ENCODE data around the gene CHST10. TPM values are rescaled to one million over a fixed set of nuclear protein-coding genes. Genes with fewer than 3 reads are reported as not detected.

The CHST10 gene
- total RNA-seq, 4 donors from 2014 or later: 0.95 to 6.6 (median 2.8) TPM

DNA sequence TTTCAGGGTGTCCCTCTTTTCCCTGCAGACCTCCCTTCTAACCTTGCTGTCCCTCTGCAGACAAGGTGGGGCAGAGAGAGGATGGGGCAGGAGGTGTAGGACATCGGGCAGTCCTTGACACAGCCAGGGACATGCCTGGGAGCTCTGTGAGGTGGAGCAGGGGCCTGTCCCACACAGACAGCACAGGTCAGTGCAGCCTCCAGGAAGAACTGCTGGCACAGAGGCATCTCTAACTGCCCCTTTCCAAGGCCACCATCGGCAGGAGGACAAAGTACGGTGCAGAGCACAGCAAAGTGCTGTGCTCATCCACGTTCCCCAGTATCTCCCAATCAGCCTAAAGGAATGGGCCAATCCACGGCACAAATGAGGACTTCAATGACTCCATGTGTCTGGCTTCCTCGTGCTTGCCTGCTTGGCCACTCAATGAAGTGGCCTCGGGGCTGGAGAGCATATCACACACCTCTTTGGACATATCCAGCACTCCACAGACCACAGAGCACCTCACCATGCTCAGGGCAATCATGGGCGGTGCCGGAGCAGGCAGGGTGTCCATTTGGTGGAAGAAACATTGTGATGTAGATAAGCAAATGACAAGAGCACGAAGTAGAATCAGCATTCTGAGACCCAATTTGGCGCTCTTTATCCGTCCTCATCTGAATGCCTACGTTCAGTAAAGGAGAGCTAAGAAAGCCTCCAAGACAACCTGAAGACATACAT lies 11.9 kb downstream of the CHST10 start:
- peaks cover 0 to 5% (median 0%) of the 10 kb centered on the region in 3 donors for H3K36me3 ChIP-seq

GRCh38 chr2:100404411-100404810 lies 13.1 kb downstream of the CHST10 start:
- Histone ChIP-seq H3K4me1 (no peaks in the 10 kb centered on the region), H3K27me3 (no peaks in the 10 kb centered on the region), H3K27ac (no peak overlapping the region), H3K4me3 (no peak overlapping the region), H3K9me3 (no peaks in the 10 kb centered on the region), H3K36me3 (peaks cover 0 to 5% (median 0%) of the 10 kb centered on the region in 3 donors)
- no peak for TF ChIP-seq POLR2A (IDR thresholded peaks at IDR 0.05)
- TF ChIP-seq, protein P1, sequence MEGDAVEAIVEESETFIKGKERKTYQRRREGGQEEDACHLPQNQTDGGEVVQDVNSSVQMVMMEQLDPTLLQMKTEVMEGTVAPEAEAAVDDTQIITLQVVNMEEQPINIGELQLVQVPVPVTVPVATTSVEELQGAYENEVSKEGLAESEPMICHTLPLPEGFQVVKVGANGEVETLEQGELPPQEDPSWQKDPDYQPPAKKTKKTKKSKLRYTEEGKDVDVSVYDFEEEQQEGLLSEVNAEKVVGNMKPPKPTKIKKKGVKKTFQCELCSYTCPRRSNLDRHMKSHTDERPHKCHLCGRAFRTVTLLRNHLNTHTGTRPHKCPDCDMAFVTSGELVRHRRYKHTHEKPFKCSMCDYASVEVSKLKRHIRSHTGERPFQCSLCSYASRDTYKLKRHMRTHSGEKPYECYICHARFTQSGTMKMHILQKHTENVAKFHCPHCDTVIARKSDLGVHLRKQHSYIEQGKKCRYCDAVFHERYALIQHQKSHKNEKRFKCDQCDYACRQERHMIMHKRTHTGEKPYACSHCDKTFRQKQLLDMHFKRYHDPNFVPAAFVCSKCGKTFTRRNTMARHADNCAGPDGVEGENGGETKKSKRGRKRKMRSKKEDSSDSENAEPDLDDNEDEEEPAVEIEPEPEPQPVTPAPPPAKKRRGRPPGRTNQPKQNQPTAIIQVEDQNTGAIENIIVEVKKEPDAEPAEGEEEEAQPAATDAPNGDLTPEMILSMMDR (IDR thresholded peaks at IDR 0.05): no peak
- no peak for DNase-seq

More for the DNA sequence above, 11.9 kb downstream of the CHST10 start:
- H3K4me3 ChIP-seq: no peak overlapping the region
- no peak for DNase-seq
- no peak for TF ChIP-seq POLR2A (IDR thresholded peaks at IDR 0.05)
- TF ChIP-seq, protein P1 (IDR thresholded peaks at IDR 0.05): no peak
- H3K4me1 ChIP-seq: no peaks in the 10 kb centered on the region
- no peaks in the 10 kb centered on the region for H3K9me3 ChIP-seq
- no peak overlapping the region for H3K27ac ChIP-seq
- H3K27me3 ChIP-seq: no peaks in the 10 kb centered on the region

- no peaks in the 10 kb centered on the region for H3K27me3 ChIP-seq
- peaks cover 0 to 5% (median 0%) of the 10 kb centered on the region in 3 donors for H3K36me3 ChIP-seq
- no peak for DNase-seq
- TF ChIP-seq POLR2A (IDR thresholded peaks at IDR 0.05): no peak
- TF ChIP-seq, protein P1 (IDR thresholded peaks at IDR 0.05): no peak
- no peaks in the 10 kb centered on the region for H3K4me1 ChIP-seq
- no peaks in the 10 kb centered on the region for H3K9me3 ChIP-seq
- no peak overlapping the region for H3K27ac ChIP-seq
- no peak overlapping the region for H3K4me3 ChIP-seq
Observed at GRCh38 chr2:100403722-100404121, 13.7 kb downstream of the CHST10 start.

- no peak for TF ChIP-seq POLR2A (IDR thresholded peaks at IDR 0.05)
- Histone ChIP-seq H3K4me1 (no peaks in the 10 kb centered on the region), H3K4me3 (no peak overlapping the region), H3K27ac (no peak overlapping the region), H3K9me3 (no peaks in the 10 kb centered on the region), H3K27me3 (no peaks in the 10 kb centered on the region), H3K36me3 (peaks cover 0 to 5% (median 0%) of the 10 kb centered on the region in 3 donors)
- DNase-seq: no peak
Observed at GRCh38 chr2:100401268-100401667, 16.2 kb downstream of the CHST10 start.

- DNase-seq: no peak
- H3K4me1 ChIP-seq: no peaks in the 10 kb centered on the region
- no peaks in the 10 kb centered on the region for H3K9me3 ChIP-seq
- H3K27me3 ChIP-seq: no peaks in the 10 kb centered on the region
- TF ChIP-seq POLR2A (IDR thresholded peaks at IDR 0.05): no peak
- TF ChIP-seq, protein P1 (IDR thresholded peaks at IDR 0.05): no peak
- H3K36me3 ChIP-seq: peaks cover 0 to 5% (median 0%) of the 10 kb centered on the region in 3 donors
- no peak overlapping the region for H3K4me3 ChIP-seq
- H3K27ac ChIP-seq: no peak overlapping the region
Observed at GRCh38 chr2:100399714-100400113, 17.8 kb downstream of the CHST10 start.

DNA sequence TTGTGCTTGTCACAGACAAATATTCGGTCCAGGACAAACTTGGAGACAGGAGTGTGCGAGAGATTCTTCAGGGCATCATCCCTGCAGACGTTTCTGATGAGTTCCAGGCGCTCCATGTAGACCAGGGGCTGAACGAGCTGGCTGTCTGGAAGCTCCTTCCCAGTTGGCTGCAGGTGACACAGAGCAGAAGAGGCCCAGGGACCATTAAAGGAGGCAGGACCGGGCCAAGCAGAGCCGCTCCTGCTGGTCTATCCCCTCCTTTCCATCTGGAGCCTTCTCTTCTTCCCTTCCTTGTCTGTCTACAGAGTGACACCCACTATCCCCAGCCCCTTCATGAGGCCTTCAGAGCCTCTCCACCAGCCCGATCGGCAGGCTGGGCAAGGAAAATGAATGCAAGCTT lies 19.5 kb downstream of the CHST10 start:
- Histone ChIP-seq H3K9me3 (no peaks in the 10 kb centered on the region), H3K4me1 (no peaks in the 10 kb centered on the region), H3K4me3 (no peak overlapping the region), H3K27ac (no peak overlapping the region), H3K27me3 (no peaks in the 10 kb centered on the region), H3K36me3 (peaks cover 0 to 6% (median 0%) of the 10 kb centered on the region in 3 donors)
- DNase-seq: no peak
- TF ChIP-seq POLR2A (IDR thresholded peaks at IDR 0.05): no peak
- TF ChIP-seq, protein P1 (IDR thresholded peaks at IDR 0.05): no peak
